WERI-Rb-1 (cell line): ENCODE data around the gene RNASE8.

ENCODE experiments used
- DNase-seq: peaks from one replicate; pipeline ENCODE4 v3.0.0-alpha.2; 2020
- H3K27ac ChIP-seq: fragments of 250-450 bp; sonication (Bioruptor Pico); 2 replicates; pipeline ENCODE4 v1.5.1; 2020; ENCODE audit warnings: mild to moderate bottlenecking, moderate library complexity
- H3K27me3 ChIP-seq: fragments of 250-450 bp; sonication (Bioruptor Pico); 2 replicates; pipeline ENCODE4 v1.5.1; 2021; ENCODE audit warnings: mild to moderate bottlenecking, low read depth, moderate library complexity; ENCODE audit not compliant: insufficient read depth, severe bottlenecking
- H3K36me3 ChIP-seq: fragments of 250-450 bp; sonication (Bioruptor Pico); 2 replicates; pipeline ENCODE4 v1.5.1; 2020; ENCODE audit warnings: mild to moderate bottlenecking, moderate library complexity
- H3K4me3 ChIP-seq: 2 replicates; pipeline ENCODE4 v1.5.1; 2011; ENCODE audit warnings: low read depth, mild to moderate bottlenecking, control low read depth, low read length
- H3K9me3 ChIP-seq: fragments of 250-450 bp; sonication (Bioruptor Pico); 2 replicates; pipeline ENCODE4 v1.5.1; 2021; ENCODE audit warnings: mild to moderate bottlenecking, moderate library complexity; ENCODE audit not compliant: severe bottlenecking
- CTCF ChIP-seq: IDR thresholded peaks from 2 replicates; pipeline ENCODE4 v1.5.1; 2011; ENCODE audit warnings: low read depth, mild to moderate bottlenecking, control low read depth, inconsistent platforms, low read length

RNASE8 gene

DNA sequence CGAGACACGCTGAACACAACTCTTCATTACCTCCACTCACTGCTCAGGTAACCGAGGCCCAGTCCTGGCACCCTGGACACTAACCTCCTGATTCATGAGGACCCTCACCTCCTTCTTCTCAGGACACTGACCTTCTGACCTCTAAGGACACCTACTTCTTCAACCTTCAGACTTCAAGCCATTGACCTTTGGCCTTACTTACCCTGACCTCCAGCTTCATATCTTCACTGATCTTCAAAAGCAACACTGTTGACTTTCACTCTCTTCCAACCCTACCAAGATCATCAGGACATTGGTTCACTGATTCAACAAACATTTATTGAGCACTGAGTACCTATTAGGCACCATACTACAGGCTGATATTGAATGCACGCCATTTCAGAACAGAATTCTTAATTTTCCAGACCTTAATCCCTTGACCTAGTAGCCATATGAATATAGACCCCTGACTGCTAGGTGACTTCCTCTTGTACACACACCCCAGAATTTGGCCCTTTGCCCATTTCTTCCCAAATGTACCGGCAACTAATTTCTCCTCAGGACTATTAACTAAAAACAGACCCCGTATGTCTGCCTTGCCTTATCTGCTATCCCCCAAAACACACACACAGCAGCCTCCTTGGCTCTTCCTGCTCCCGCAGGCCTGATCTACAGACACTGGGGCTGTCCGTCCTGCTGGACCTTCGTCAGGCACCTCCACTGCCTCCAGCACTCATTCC, 18.3 kb downstream of the RNASE8 start:
- H3K4me3 ChIP-seq = no peak overlapping the region
- peaks cover 37% of the 10 kb centered on the region for H3K36me3 ChIP-seq
- H3K9me3 ChIP-seq = no peaks in the 10 kb centered on the region
- H3K27me3 ChIP-seq = no peaks in the 10 kb centered on the region
- no peak overlapping the region for H3K27ac ChIP-seq
- DNase-seq = no peak
- no peak for TF ChIP-seq CTCF

GRCh38 chr14:21077672-21078071, 20.1 kb downstream of the RNASE8 start:
- Histone ChIP-seq H3K4me3 (no peak overlapping the region), H3K27me3 (no peaks in the 10 kb centered on the region), H3K9me3 (no peaks in the 10 kb centered on the region), H3K36me3 (peaks cover 44% of the 10 kb centered on the region), H3K27ac (no peak overlapping the region)
- TF ChIP-seq CTCF = no peak
- no peak for DNase-seq

DNA sequence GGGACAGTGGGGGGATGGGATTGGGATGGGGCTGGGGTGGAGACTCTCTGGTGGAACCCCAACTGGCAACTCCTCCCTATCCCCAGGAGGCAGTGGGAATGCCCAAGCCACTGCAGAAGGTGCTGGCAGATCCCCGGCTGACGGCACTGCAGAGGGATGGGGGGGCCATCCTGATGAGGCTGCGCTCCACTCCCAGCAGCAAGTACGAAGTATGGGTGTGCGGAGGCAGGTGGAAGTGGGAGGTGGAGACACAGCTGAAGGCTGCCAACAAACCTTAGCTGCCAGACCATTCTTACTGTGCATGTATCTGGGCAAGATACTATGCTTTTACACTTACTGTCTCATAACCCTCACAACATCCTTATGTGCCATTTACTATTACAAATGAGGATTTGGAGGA, 20.7 kb downstream of the RNASE8 start:
- TF ChIP-seq CTCF = no peak
- DNase-seq = no peak
- H3K36me3 ChIP-seq = peaks cover 43% of the 10 kb centered on the region

DNA sequence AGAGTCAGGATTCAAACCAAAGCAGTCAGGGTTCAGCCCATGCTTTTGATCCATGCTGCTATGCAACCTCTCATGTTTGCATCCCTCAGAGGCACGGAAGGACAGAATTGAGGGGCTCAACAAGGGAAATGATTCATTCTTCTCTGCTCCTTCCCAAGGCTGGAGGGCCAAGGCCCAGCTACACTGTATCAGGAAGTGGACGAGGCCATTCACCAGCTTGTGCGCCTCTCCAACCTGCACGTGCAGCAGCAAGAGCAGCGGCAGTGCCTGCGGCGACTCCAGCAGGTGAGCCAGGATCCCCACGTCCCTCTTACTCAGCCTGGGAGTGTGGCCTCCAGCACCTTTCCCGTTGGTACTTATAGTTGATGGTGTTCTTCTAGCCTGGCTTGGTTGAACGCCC, 21.1 kb downstream of the RNASE8 start:
- no peaks in the 10 kb centered on the region for H3K9me3 ChIP-seq
- TF ChIP-seq CTCF = no peak
- H3K36me3 ChIP-seq = peaks cover 40% of the 10 kb centered on the region

More for the DNA sequence above, 20.7 kb downstream of the RNASE8 start:
- H3K27me3 ChIP-seq = no peaks in the 10 kb centered on the region
- H3K9me3 ChIP-seq = no peaks in the 10 kb centered on the region
- H3K27ac ChIP-seq = no peak overlapping the region
- H3K4me3 ChIP-seq = no peak overlapping the region

GRCh38 chr14:21081521-21082142, 24.0 kb downstream of the RNASE8 start:
- Histone ChIP-seq H3K27ac (no peak overlapping the region), H3K36me3 (peaks cover 39% of the 10 kb centered on the region), H3K4me3 (no peak overlapping the region), H3K27me3 (no peaks in the 10 kb centered on the region), H3K9me3 (no peaks in the 10 kb centered on the region)
- no peak for DNase-seq
- no peak for TF ChIP-seq CTCF

More for the DNA sequence above, 21.1 kb downstream of the RNASE8 start:
- Histone ChIP-seq H3K27me3 (no peaks in the 10 kb centered on the region), H3K4me3 (no peak overlapping the region), H3K27ac (no peak overlapping the region)
- no peak for DNase-seq
